Fibroblast of peridontal ligament (primary cell): Measurements from ENCODE around the gene DUOX1.

Experiments
- DNase-seq: peaks from one replicate; pipeline ENCODE4 v3.0.0-alpha.2; 2010; ENCODE audit errors: extremely low read depth

DUOX1 gene

DNA sequence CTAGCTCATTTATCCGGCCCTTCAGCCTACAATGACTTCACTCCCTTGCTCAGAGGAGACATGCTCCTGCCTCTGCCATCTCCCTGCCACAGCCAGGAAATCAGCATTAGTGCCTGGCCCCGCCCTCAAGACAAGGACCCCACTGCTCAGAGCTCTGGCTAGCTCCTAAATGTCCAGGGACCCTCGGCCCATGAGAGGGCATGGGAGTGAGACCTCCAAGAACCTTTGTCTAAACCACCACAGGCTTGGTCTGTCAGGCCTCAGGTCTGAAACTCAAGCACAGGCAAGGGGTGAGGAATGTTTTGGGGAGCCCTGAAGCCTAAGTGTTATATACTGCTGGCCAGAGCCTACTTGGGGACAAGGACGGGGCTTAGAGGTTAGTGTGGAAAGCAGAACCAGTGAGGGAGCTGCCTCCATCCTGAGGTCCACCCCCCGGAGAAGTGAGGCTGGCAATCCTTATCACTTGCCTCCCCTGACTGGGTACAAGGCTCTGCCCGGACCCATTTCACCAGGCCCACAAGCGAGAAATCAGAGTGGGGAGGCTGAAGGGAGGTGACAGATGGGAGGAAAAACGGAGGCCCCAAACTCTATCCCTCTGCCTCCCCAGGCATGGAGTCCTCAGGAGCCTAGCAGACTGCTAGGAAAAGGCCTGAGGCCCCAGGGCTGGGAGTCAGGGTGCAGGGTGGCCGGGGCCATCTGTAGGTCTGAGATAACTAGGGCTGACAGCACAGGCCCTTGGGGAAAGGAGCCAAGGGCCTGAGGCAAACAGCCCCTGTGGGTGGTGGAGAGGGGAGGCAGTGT is 39.2 kb downstream of the DUOX1 start:
- DNase-seq = no peak

DNA sequence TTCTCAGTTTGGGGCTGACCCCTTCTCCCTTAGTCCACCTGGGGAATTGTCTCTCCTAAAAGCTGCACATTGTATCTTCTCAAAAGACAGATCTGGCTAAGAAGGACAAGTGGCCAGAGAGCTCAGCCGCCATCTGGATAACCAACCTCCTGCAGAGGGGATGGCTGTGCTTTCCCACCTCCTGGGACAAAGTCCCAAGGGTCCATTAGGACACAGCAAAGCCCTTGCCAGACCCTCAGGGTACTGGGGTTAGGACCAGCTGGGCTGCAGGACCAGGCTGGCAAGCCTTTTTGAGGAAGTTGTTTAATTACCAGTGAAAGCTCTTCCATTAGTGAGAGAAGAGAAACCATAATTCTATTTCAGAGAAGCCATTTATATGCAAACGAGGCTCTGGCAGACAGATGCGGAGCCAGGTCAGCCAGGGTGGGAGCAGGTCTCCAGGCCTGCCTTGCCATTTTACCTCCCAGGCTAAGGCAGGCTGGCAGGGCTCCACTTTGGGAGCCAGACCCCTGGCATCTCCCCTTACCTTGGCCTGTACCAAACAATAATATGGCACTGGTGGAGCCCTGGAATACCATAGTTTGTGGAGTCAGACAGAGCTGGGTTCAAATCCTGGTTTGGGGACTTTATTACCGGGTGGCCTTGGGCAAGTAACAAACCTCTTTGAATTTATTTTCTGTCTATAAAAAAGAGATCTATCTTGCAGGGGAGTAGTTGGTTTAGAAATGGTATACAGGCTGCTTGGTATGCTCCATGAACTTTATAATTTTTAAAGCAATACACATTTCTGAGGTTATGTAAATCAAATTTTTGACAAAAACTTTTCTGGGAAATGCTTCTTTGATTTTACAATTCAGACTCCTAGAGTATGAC is 40.0 kb downstream of the DUOX1 start:
- no peak for DNase-seq

DNA sequence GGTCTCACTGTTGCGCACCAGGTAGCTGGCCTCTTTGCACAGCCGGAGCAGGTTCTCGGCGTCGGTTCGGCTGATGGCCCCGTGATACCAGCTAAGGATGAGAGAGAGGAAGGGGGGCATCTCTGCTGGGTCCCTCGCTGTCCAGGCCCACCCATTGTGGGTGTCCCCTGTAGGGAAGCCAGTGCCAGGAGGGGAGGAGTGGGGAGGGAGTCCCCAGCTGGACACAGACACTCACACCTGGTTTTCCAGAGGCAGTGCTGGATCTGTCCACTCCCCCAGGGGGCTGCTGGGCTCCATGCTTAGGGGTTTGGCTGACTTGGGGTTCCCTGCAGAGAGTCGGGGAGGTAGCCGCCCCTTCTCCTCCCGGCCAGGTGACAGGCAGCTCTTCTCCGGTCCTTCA is 42.1 kb downstream of the DUOX1 start:
- no peak for DNase-seq

DNA sequence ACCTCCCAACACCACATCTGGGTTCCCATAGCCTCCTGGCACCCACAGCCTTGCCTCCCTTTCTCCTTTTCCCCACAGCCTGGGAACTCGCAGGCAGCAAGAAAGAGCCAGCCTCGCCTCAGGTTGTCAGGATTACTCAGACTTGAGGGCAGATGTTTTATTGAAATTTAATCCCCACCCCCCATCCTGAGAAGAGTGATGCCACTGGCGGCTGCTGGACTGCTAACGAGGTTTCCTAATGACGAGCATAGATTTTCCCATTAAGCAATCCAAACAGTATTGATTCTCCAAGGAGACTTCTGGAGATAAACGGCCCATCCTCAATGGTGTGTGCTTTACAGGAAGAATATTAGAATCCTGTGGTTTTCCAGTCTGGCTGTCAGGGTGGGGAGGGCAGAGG is 44.3 kb downstream of the DUOX1 start:
- no peak for DNase-seq

DNA sequence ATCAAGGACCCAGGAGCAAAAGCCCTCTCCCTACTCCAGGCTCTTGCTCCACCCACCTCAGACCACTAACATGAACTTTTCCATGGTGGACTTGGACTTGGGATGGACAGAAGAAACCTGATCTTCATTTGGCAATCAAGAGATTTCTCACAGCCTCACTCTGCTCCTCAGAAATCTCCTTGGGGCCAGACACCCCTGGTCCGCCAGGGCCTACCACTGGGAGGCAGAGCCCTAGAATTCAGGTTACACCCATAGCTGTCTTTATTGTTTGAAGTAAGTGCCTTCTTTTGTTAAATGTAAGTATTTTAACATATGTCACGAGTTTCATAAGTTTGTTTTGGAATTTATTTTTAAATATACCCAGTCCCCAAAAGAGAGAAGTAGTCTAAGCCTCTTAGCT is 44.8 kb downstream of the DUOX1 start:
- no peak for DNase-seq

DNA sequence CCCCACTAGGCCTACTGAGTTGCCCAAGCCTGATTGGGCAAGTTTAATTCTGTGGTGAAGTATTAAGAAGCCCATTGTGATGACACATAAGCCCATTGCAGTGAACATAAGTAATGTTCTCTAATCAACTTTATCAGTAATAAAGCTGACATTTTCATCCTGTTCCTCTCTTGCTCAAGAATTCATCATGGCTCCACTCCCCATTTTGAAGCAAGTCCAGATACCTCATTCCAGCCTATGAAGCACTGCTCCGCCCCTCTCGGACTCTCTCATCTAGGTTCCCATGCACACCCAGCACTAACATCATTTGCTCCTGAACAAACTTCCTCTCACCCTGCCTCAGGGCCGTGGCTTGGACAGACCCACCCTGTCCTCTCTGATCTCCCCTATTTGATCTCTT is 47.5 kb downstream of the DUOX1 start:
- no peak for DNase-seq

DNA sequence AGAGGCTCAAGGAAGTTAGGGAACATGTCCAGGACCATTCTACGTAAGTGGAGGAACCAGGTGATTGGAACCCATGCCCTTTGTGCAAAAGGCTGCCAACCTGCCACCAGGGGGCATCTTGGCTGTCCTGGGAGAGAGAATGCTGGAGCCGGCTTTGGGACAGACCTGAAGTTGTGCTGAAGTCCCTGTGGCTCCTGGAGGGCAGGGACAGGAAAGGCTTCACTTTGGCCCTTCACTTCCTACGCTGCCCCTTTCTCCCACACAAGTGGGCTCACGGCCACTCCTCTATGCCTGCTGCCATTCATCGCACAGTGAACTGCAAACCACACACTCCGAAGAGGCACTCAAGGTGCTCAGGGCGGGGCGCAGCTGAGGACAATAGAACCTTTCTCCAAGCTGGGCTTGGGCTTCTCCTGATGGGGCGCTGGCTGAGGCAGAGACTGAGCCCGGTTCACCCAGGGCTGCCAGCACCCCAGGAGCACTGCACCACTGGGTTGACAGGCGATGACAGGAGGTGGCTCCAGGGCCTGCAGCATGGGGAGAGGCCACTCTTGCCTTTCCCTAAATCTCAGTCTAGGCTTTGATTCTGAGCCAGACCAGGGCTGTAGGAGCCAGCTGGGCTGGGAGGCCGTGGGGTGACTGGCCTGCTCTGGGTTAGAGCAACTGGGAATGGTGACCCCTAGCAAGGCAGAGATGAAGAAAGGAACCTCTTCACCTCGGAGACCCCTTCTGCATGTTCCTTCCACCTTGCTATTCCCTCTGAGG is 49.6 kb downstream of the DUOX1 start:
- DNase-seq = no peak

DNA sequence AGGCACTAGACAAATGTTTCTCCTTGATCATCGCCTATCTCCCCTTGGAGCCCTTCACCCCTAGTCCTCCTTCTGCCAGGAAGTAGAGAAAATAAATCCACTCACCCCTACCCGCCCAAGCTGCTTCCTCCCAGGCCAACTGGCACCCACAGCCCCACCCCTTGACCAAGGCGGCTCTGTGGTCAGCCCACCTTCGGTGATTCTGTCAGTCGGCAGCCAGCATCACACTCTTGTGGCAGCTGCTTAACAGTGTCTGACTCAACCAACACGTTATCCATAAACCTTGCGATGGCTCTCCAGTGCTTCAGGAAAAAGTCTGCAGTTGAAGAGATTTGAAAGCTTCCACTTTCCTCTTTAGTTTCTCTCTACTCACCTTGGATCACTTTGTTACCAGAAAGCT is 50.4 kb downstream of the DUOX1 start:
- DNase-seq = no peak

DNA sequence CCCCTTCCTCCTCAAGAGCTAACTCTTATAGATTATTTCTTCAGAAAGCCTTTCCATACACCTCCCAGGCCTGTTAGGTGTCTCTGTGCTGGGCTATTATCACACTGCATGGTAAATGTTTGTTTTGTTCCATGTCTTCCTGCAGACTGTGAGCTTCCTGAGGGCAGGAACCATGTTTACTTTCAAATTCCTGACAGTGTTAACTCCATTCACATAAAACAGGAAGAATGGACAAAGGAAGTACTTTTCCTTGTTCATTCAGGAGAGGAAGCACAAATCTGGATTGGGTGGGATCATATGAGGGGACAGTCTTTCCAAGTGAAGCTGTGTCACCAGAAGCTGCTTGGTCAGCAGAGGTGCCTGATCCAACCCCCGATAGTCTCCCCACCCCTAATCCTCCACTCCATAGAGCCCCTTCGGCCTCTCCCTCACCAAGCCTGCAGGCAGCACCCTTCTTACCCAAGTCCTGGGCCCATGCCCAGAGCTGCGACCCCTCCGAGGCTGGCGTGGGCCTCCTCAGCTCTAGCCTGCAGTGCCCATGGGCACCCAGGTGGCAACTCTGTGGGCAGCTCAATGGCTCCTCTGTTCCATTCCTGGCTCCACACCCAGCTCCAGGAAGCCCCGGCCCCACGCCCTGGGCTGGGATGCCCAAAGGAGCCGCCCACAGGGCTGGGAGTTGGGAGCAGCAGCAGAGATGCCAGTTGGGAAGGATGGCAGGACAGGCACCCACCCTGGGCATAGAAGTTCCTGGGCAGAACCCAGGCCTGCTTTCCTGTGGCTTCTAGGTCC is 51.0 kb downstream of the DUOX1 start:
- DNase-seq = no peak

DNA sequence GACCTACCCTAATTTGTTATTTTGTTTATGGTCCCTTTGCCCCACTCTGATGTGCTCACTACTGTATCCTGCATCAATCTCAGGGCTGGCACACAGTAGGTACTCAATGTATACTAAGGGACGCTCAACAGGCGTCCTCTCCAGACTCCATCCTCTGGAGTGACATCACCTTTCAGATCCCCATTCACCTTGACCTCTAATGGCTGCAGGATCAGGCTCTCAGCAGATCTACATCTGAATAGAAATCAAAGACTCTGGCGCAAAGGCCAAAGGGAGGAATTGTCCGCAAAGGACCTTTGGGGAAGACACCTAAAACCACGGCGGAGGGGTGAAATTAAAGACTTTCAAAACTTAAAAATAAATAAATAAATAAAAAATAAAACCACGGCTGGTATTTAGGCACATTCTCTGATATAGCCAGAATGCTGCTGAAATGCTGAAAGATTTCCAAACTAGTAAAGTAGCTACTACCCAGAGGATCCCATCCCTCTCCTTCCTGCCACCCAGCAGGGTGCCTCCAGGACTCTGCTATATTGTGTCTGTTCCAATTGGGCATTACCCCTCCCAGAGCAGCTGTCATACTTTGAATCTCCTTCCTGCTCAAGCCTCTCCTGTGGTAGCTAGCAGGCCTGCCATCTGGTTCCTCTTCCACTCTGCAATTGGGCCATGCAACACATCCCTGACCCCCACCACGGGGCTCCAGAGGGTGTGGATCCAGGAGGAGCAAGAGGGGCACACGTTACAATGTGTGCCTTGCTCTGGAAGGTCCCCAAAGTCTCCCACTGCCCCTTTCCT is 51.9 kb downstream of the DUOX1 start:
- no peak for DNase-seq

DNA sequence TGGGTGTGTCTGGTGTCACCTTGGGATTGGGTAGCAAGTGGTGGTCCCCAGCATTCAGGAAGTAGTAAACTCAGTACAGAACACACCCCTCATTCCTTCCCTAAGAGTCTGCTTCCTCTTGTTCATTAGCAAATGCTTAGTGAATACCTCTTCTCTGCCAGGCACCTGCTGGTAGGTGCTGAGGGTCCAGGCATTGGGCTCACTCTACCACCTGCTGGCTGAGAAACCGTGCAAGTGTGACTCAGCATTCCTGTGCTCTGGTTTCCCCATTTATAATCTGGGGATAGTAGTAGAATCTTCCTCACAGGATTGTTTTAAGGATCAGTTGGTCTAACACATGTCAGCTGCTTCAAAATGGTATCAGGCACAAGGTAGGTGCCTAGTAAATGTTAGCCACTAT is 53.2 kb downstream of the DUOX1 start:
- DNase-seq = no peak

DNA sequence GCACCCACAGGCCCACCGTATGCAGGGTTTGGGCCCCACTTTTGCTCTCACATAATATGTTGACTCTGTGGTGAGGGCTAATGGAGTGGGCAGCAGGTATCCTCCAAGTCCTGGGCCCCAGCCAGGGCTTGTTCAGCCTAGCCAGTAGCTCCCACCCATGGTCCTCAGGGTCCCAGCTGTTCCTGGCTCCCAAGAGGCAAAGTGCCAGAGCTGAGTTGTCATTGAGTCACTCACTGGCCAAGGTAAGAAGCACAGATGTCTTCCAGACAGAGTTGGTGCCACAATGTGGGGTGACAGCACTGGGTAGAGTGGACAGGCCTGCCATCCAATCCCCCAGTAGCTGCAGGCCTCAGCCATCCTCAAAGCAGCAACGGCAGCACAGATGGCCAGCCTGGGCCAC is 53.7 kb downstream of the DUOX1 start:
- no peak for DNase-seq

DNA sequence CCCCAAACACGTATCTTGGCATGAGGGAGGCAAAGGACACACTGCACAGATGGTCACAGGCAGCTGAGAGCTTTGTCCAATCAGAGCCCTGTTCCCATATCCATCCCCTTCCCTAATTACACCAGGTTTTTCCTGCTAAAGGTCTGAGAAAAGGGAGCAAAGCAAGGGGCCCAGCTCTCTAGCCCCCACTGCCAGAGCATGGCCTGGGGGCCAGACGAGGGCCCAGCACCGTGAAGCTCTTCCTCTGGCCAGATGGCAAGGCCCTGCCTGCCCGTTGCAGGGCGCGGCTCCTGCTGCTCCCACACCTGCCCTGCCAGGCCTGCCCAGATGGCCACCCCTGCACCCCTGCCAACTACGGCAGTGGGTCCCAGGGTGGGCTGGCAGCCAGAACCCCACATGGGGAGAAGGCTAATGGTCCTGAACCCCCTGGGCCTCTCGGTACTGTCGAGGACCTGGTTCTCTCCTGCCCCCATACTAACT is 54.8 kb downstream of the DUOX1 start:
- no peak for DNase-seq

DNA sequence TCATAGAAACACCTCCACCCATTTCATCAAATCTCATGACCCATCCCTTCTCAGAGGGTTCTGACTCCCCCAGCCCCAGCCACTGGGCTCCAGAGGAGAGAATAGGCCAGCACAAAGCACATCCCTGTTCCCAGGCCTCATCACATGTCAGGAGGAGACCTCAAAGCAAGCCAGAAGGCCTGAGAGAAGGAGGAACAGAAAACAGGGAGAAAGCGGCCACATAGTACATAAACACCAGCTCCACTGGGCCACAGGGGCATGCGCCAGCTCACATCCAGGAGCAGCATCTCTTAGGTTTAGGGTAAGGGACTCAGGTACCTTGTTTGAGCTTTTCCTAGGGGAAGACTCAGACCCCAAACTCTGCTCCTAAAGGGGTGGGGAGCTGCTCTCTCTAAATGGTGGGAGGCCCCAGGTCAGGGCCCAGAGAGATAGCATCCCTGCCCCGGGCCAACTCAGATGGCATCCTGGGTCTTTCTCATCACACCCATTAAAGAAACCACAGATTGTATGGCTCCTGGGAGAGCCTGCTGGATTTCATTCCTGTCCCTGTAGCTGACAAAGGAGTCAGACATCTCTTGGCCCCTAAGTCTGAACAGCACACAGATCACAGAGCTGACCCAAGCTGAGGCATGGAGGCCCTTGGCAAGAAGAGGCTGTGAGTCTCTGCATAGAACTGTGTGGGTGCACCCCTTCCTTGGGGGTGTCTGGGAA is 55.4 kb downstream of the DUOX1 start:
- no peak for DNase-seq

DNA sequence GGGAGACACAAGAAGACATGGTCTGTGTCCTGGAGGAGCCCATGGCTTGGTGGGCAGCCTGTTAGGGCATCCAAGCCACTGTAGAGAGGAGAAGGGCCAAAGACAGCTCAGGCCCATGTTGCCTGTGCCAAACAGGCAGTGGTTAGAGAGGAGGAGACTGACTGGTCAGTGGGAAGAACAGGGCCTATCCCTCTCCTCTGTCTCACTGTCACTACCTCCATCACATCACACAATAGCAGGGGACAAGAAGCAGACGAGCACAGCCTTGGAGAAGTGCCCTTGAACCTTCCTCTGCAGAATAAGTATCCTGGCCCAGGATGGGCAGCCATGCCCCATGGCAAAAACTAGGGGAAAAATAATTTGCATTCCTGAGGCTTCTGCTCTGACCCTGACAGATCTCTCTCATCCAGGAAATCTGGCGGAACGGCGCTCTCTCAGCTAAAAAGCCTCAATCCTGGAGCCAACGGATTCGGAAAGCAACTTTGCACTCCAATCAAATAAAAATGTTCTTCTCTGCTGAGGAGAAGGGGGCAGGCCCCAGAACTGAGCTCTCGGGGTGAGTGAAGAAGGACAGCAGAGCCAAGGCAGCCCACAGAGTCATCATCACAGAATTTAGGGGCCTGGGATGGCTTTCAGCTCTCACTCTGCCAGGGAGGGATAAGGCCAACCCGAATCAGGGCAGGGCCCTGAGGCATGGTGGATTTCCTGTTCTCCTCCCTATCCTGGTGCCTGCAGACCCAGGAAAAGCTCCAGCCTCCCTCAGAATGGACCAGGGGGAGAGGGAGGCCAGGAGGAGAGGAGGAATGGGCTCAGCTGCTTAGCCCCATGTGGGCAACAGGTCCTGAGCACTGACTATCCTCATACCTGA is 56.3 kb downstream of the DUOX1 start:
- DNase-seq = no peak

DNA sequence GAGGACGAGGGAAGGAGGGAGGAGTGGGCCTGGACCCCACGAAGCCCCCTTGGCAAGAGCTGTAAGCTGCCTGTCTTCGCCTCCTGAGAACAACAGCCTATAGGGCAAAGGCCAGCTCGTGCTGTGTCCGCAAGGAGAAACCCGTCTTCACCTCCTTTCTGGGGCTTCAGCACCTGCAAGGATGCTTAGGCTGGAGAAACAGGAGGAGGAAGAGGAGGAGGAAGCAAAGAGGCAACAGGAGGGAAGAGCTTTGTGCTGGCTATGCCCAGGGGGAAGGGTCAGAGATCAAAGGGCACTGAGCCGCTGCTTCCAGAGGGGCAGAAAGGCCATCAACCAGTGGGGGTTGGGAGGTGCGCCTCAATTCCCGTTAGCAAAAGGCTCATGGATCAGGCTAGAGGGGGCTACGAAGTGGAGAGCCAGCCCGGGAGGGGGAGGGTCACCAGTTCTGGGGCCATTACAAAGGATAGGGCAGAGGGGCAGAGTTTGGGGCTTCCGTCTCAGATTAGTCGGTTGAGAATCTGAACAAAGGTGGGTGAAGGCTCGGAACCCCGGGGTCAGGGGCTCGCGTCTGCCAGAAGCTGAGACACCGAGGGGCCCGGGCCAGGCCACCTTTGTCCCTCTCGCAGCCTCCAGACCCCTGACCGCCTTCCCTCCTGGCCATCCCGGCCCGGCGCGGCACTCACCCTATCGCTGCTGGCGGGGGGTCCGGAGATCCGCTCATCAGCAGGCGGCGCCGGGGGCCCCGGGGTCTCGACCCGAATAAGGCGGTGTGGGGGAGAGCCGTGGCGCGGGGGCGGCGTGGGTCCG is 57.2 kb downstream of the DUOX1 start:
- no peak for DNase-seq

DNA sequence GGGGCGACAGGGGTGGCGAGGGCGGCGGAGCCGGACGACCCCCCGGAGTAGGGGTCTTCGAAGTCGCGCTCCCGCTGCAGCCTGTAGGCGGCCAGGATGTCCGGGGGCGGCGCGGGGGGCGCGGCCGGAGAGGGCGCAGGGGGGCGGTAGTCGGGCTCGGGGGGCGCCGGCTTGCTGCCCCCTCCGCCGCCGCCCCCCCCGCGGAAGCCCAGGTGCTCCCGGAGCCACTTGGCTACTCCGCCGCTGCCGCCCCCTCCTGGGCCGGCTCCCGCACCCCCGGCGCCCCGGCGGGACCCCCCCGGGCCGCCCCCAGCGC is 57.7 kb downstream of the DUOX1 start:
- no peak for DNase-seq
